ENCODE data around the gene LMO7.

LMO7 gene

GRCh38 chr13:75784003-75784402 is 147.9 kb downstream of the LMO7 start:
- H3K79me2 ChIP-seq (ENCODE audit: insufficient read depth, low read length), result no peaks in the 10 kb centered on the region
- no peaks in the 10 kb centered on the region for H3F3A ChIP-seq (ENCODE audit: insufficient read depth, low read length)
- no peak overlapping the region for H3K4me2 ChIP-seq (ENCODE audit: low read length)
- no peak overlapping the region for H2AFZ ChIP-seq (ENCODE audit: low read length)
- no peak for TF ChIP-seq EZH2 (IDR thresholded peaks at IDR 0.05; ENCODE audit: borderline replicate concordance, low read length)
- no peak for TF ChIP-seq CTCF (IDR thresholded peaks at IDR 0.05; ENCODE audit: low read length)
- no peaks in the 10 kb centered on the region for H3K4me1 ChIP-seq (ENCODE audit: insufficient read depth, low read length, severe bottlenecking)
- H3K9me3 ChIP-seq (ENCODE audit: low read length), result no peaks in the 10 kb centered on the region
- H3K4me3 ChIP-seq (ENCODE audit: low read depth, low read length, poor library complexity, severe bottlenecking), result no peak overlapping the region
- no peak overlapping the region for H3K27ac ChIP-seq (ENCODE audit: low read depth, low read length, poor library complexity, severe bottlenecking)
- no peak overlapping the region for H3K9ac ChIP-seq (ENCODE audit: low read length)
- 0 out of 2 replicates have a peak, but pooled peaks cover 1% of the 10 kb centered on the region for H3K36me3 ChIP-seq (ENCODE audit: insufficient read depth, low read length)
- no peaks in the 10 kb centered on the region for H3K9me2 ChIP-seq (ENCODE audit: low read depth, low read length)
- H4K20me1 ChIP-seq (ENCODE audit: insufficient read depth, low read length), result no peaks in the 10 kb centered on the region
- H3K27me3 ChIP-seq (ENCODE audit: insufficient read depth, low read length), result no peaks in the 10 kb centered on the region

GRCh38 chr13:75785130-75785529 is 149.0 kb downstream of the LMO7 start:
- no peaks in the 10 kb centered on the region for H4K20me1 ChIP-seq (ENCODE audit: insufficient read depth, low read length)
- H3K27ac ChIP-seq (ENCODE audit: low read depth, low read length, poor library complexity, severe bottlenecking), result no peak overlapping the region
- H3K9me3 ChIP-seq (ENCODE audit: low read length), result no peaks in the 10 kb centered on the region
- TF ChIP-seq EZH2 (IDR thresholded peaks at IDR 0.05; ENCODE audit: borderline replicate concordance, low read length), result no peak
- no peak for TF ChIP-seq CTCF (IDR thresholded peaks at IDR 0.05; ENCODE audit: low read length)
- H3K79me2 ChIP-seq (ENCODE audit: insufficient read depth, low read length), result no peaks in the 10 kb centered on the region
- no peak overlapping the region for H3K9ac ChIP-seq (ENCODE audit: low read length)
- H3K4me2 ChIP-seq (ENCODE audit: low read length), result no peak overlapping the region
- H3K9me2 ChIP-seq (ENCODE audit: low read depth, low read length), result no peaks in the 10 kb centered on the region
- no peaks in the 10 kb centered on the region for H3K36me3 ChIP-seq (ENCODE audit: insufficient read depth, low read length)
- H3K4me3 ChIP-seq (ENCODE audit: low read depth, low read length, poor library complexity, severe bottlenecking), result no peak overlapping the region
- H3K4me1 ChIP-seq (ENCODE audit: insufficient read depth, low read length, severe bottlenecking), result no peaks in the 10 kb centered on the region
- no peaks in the 10 kb centered on the region for H3K27me3 ChIP-seq (ENCODE audit: insufficient read depth, low read length)
- H2AFZ ChIP-seq (ENCODE audit: low read length), result no peak overlapping the region
- H3F3A ChIP-seq (ENCODE audit: insufficient read depth, low read length), result no peaks in the 10 kb centered on the region

- Histone ChIP-seq H3K79me2 (ENCODE audit: insufficient read depth, low read length) (no peaks in the 10 kb centered on the region), H3K27me3 (ENCODE audit: insufficient read depth, low read length) (no peaks in the 10 kb centered on the region), H3K9me3 (ENCODE audit: low read length) (no peaks in the 10 kb centered on the region), H3K36me3 (ENCODE audit: insufficient read depth, low read length) (no peaks in the 10 kb centered on the region), H3K4me1 (ENCODE audit: insufficient read depth, low read length, severe bottlenecking) (no peaks in the 10 kb centered on the region), H3K4me3 (ENCODE audit: low read depth, low read length, poor library complexity, severe bottlenecking) (no peak overlapping the region), H3K9me2 (ENCODE audit: low read depth, low read length) (no peaks in the 10 kb centered on the region), H2AFZ (ENCODE audit: low read length) (no peak overlapping the region), H3K9ac (ENCODE audit: low read length) (no peak overlapping the region), H3K4me2 (ENCODE audit: low read length) (no peak overlapping the region), H4K20me1 (ENCODE audit: insufficient read depth, low read length) (no peaks in the 10 kb centered on the region), H3F3A (ENCODE audit: insufficient read depth, low read length) (no peaks in the 10 kb centered on the region), H3K27ac (ENCODE audit: low read depth, low read length, poor library complexity, severe bottlenecking) (no peak overlapping the region)
- no peak for TF ChIP-seq EZH2 (IDR thresholded peaks at IDR 0.05; ENCODE audit: borderline replicate concordance, low read length)
- no peak for TF ChIP-seq CTCF (IDR thresholded peaks at IDR 0.05; ENCODE audit: low read length)
Observed at GRCh38 chr13:75787249-75787928, 151.3 kb downstream of the LMO7 start.
